Astrocyte (in vitro differentiated cells and primary cell): ENCODE results near the gene LAYN.

Experiments
- EZH2 ChIP-seq: IDR thresholded peaks from 2 replicates; pipeline ENCODE4 v1.6.1; 2012; ENCODE audit warnings: mild to moderate bottlenecking, low read length, inconsistent platforms; ENCODE audit not compliant: insufficient read depth
- TF ChIP-seq, protein P1 (sequence below): IDR thresholded peaks from 2 replicates; pipeline ENCODE4 v1.5.1; 2011; ENCODE audit warnings: low read depth, mild to moderate bottlenecking, inconsistent platforms, low read length, moderate library complexity; ENCODE audit not compliant: insufficient read depth

DNA sequence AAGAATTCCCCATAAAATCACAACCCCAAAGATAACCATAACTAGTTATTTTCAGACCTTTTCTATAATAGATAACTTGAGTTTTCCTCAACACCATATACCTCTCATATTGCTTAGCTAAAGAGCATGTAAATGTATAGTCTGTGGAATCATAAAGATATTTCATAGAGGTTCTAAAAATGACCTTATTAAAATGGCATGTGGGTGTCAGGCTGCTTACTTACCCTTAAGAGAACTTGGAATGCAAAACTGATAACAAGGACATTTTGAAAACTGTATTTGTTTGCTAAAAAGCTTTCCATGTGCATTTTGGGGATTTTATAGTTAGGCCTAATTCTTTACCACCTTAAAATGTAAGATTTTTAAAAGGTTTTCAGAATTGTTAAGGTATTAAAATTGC, 66.5 kb downstream of the LAYN start:
- TF ChIP-seq, protein P1, sequence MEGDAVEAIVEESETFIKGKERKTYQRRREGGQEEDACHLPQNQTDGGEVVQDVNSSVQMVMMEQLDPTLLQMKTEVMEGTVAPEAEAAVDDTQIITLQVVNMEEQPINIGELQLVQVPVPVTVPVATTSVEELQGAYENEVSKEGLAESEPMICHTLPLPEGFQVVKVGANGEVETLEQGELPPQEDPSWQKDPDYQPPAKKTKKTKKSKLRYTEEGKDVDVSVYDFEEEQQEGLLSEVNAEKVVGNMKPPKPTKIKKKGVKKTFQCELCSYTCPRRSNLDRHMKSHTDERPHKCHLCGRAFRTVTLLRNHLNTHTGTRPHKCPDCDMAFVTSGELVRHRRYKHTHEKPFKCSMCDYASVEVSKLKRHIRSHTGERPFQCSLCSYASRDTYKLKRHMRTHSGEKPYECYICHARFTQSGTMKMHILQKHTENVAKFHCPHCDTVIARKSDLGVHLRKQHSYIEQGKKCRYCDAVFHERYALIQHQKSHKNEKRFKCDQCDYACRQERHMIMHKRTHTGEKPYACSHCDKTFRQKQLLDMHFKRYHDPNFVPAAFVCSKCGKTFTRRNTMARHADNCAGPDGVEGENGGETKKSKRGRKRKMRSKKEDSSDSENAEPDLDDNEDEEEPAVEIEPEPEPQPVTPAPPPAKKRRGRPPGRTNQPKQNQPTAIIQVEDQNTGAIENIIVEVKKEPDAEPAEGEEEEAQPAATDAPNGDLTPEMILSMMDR: no peak
- TF ChIP-seq EZH2: no peak
